B cell (primary cell): ENCODE measurements around the gene TOP2A. TPM values are rescaled to one million over a fixed set of nuclear protein-coding genes. Genes with fewer than 3 reads are reported as not detected.
"Not testable (repeated sequence)": the region's sequence is repeated elsewhere in the genome, so short reads cannot be mapped to it uniquely, and the experiment has no call there.

Experiments used
- ATAC-seq: fragments of 200-7000 bp; cut with Tn5 transposase; one replicate; pipeline ENCODE4 v1.10.0; 2021; ENCODE audit warnings: low read depth, mild to moderate bottlenecking, moderate number of reproducible peaks, moderate library complexity
- CTCF ChIA-PET: fragments of 350-600 bp; sonication (Branson Sonifier 250); formaldehyde crosslinking; loops from one replicate; lab custom pipeline; 2021; ENCODE audit warnings: antibody characterized with exemption, inconsistent platforms; lab: Charles Lee
- POLR2A ChIA-PET: fragments of 350-600 bp; sonication (Branson Sonifier 250); formaldehyde crosslinking; loops from one replicate; lab custom pipeline; 2021; ENCODE audit warnings: antibody characterized with exemption; lab: Charles Lee
- DNase-seq: peaks from one replicate; pipeline ENCODE4 v3.0.0; 2013
- H2AFZ ChIP-seq: 2 replicates; pipeline ENCODE4 v1.6.1; 2012; ENCODE audit warnings: mild to moderate bottlenecking, low read depth, low read length; ENCODE audit not compliant: insufficient read depth, poor library complexity, severe bottlenecking
- H3K27ac ChIP-seq, 2 donors: 1 replicate in 1 of 2; 2 replicates in 1 of 2; pipeline ENCODE4 v1.5.1; 2012 to 2013; ENCODE audit warnings: low read length in 2 of 2, mild to moderate bottlenecking in 2 of 2, moderate library complexity in 1 of 2
- H3K27me3 ChIP-seq, 4 experiments: fragments of 200-600 bp in 1 of 4; sonication (generic) in 1 of 4; replicated peaks in 1 of 4; 1 replicate in 2 of 4; 2 replicates in 2 of 4; pipeline versions ENCODE4 v1.6.1 to v1.7.0; 2013 to 2016; ENCODE audit warnings: low read length in 3 of 4, mild to moderate bottlenecking in 2 of 4, mixed read lengths in 1 of 4, moderate library complexity in 1 of 4; ENCODE audit not compliant: insufficient read depth in 4 of 4, control insufficient read depth in 3 of 4; ENCODE audit errors: control extremely low read depth in 1 of 4
- H3K36me3 ChIP-seq, 2 experiments: replicated peaks in 1 of 2; 1 replicate in 1 of 2; 2 replicates in 1 of 2; pipeline versions ENCODE4 v1.6.1 to v1.7.1; 2013; ENCODE audit warnings: low read length in 1 of 2; ENCODE audit not compliant: insufficient read depth in 2 of 2, control insufficient read depth in 1 of 2; ENCODE audit errors: control extremely low read depth in 1 of 2, extremely low read depth in 1 of 2
- H3K4me1 ChIP-seq, 2 donors: fragments of 200-600 bp in 1 of 2; sonication (generic) in 1 of 2; 1 replicate in 1 of 2; 2 replicates in 1 of 2; pipeline versions ENCODE4 v1.5.1 to v1.6.1; 2013 to 2017; ENCODE audit warnings: low read length in 2 of 2; ENCODE audit not compliant: control insufficient read depth in 2 of 2, insufficient read depth in 2 of 2
- H3K4me2 ChIP-seq: replicated peaks from 2 replicates; pipeline ENCODE3; 2012; ENCODE audit warnings: mild to moderate bottlenecking, low read depth, low read length; ENCODE audit not compliant: poor library complexity, severe bottlenecking
- H3K4me3 ChIP-seq, 5 experiments: fragments of 200-600 bp in 1 of 5; sonication (generic) in 1 of 5; 1 replicate in 3 of 5; 2 replicates in 2 of 5; pipeline versions ENCODE4 v1.5.1 to v1.7.0; 2011 to 2016; ENCODE audit warnings: low read length in 4 of 5, mild to moderate bottlenecking in 4 of 5, low read depth in 2 of 5, control low read depth in 1 of 5, moderate library complexity in 1 of 5; ENCODE audit not compliant: insufficient read depth in 1 of 5; ENCODE audit errors: control extremely low read depth in 1 of 5, extremely low read depth in 1 of 5
- H3K79me2 ChIP-seq: fragments of 200-600 bp; sonication (generic); one replicate; pipeline ENCODE4 v1.6.0; 2016; ENCODE audit warnings: low read length; ENCODE audit not compliant: control insufficient read depth, insufficient read depth
- H3K9ac ChIP-seq: fragments of 200-600 bp; sonication (generic); 2 replicates; pipeline ENCODE4 v1.6.1; 2017; ENCODE audit warnings: mild to moderate bottlenecking, low read length, moderate library complexity
- H3K9me3 ChIP-seq, 3 donors: one replicate each; pipeline versions ENCODE4 v1.6.1 to v1.7.1; 2013; ENCODE audit warnings: low read length in 2 of 3; ENCODE audit not compliant: control insufficient read depth in 2 of 3, insufficient read depth in 1 of 3; ENCODE audit errors: control extremely low read depth in 1 of 3
- H4K20me1 ChIP-seq: 2 replicates; pipeline ENCODE4 v1.6.0; 2012; ENCODE audit warnings: mild to moderate bottlenecking, low read length; ENCODE audit not compliant: insufficient read depth, control insufficient read depth, poor library complexity, severe bottlenecking
- H3K27ac Mint-ChIP-seq: one replicate; pipeline ENCODE4 v1.8.0; 2021; ENCODE audit warnings: mixed read lengths
- H3K27me3 Mint-ChIP-seq: one replicate; pipeline ENCODE4 v1.8.0; 2021; ENCODE audit warnings: mixed read lengths
- H3K4me1 Mint-ChIP-seq: one replicate; pipeline ENCODE4 v1.8.0; 2021; ENCODE audit warnings: mixed read lengths
- H3K4me3 Mint-ChIP-seq: one replicate; pipeline ENCODE4 v1.8.0; 2021; ENCODE audit warnings: mixed read lengths
- H3K9me3 Mint-ChIP-seq: one replicate; pipeline ENCODE4 v1.8.0; 2022; ENCODE audit warnings: mixed read lengths; ENCODE audit not compliant: insufficient read depth
- EZH2 ChIP-seq: IDR thresholded peaks from 2 replicates; pipeline ENCODE4 v1.6.1; 2012; ENCODE audit warnings: borderline replicate concordance, low read depth, mild to moderate bottlenecking, moderate library complexity, low read length; ENCODE audit not compliant: insufficient read depth, poor library complexity, severe bottlenecking
- WGBS: methylation state at CpG from one replicate; pipeline ENCODE4 v1.1.5; 2013; ENCODE audit warnings: missing lambda C conversion rate; ENCODE audit not compliant: insufficient coverage; 5-methylcytosine and 5-hydroxymethylcytosine counted together
- intact Hi-C: fragments of 100-400 bp; cut with micrococcal nuclease; formaldehyde crosslinking; loops from one replicate; pipeline ENCODE4 v1.10.0; 2022
- polyA plus RNA-seq: library from polyadenylated mRNA; depleted of rRNA; stranded (reverse); fragments of >200 nt; gene quantifications from 2 replicates; pipeline ENCODE4 v1.2.3, GENCODE V29; 2012
- total RNA-seq, 2 donors: library from RNA; stranded (reverse); fragments of 120-200 nt in 1 of 2; gene quantifications; 1 replicate in 1 of 2; 2 replicates in 1 of 2; pipeline versions ENCODE4 v1.2.3 to v1.2.4, GENCODE V29; 2013 to 2022
- TF ChIP-seq, protein P1 (sequence below): fragments of 200-600 bp; IDR thresholded peaks from one replicate; pipeline ENCODE4 v1.8.0; 2022; ENCODE audit warnings: antibody characterized with exemption, mild to moderate bottlenecking

Gene TOP2A
- total and polyA plus RNA-seq, 2 donors (not counting 1 experiment from before 2014, with no cell fraction given) = 0.36 to 3.1 TPM

DNA sequence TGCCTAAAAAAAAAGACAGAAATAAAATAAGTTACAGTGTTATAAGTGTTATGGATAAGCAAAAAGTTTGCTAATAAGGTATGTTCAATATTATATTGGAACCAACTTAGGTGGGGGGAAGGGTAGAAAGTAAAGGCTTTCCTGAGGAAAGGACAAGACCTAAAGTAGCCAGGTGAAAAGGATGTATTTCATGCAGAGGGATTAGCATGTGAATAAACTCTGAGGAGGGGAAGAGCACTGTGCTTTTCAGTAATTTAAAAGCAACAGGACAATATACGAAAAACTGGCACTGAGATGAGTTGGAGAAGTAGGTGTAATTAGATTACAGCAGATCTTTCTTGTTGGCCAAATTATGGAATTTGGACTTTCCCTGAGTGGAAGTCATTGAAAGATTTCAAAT lies 7.6 kb downstream of the TOP2A start:
- Mint-ChIP-seq H3K4me1 (no peaks in the 10 kb centered on the region), H3K27me3 (no peaks in the 10 kb centered on the region), H3K9me3 (no peaks in the 10 kb centered on the region), H3K27ac (no peak overlapping the region), H3K4me3 (no peak overlapping the region)
- no peak overlapping the region for H3K4me3 ChIP-seq
- no peak for DNase-seq
- no peak overlapping the region for H3K27ac ChIP-seq
- H3K9me3 ChIP-seq = no peaks in the 10 kb centered on the region
- H3K36me3 ChIP-seq = no peaks in the 10 kb centered on the region
- no peak for ATAC-seq
- H3K27me3 ChIP-seq = no peaks in the 10 kb centered on the region
- no peak overlapping the region for H3K9ac ChIP-seq
- no peaks in the 10 kb centered on the region for H3K4me1 ChIP-seq
- no peaks in the 10 kb centered on the region for H3K79me2 ChIP-seq
- intact Hi-C loops = no loop called here
- no peak for TF ChIP-seq EZH2
- TF ChIP-seq, protein P1, sequence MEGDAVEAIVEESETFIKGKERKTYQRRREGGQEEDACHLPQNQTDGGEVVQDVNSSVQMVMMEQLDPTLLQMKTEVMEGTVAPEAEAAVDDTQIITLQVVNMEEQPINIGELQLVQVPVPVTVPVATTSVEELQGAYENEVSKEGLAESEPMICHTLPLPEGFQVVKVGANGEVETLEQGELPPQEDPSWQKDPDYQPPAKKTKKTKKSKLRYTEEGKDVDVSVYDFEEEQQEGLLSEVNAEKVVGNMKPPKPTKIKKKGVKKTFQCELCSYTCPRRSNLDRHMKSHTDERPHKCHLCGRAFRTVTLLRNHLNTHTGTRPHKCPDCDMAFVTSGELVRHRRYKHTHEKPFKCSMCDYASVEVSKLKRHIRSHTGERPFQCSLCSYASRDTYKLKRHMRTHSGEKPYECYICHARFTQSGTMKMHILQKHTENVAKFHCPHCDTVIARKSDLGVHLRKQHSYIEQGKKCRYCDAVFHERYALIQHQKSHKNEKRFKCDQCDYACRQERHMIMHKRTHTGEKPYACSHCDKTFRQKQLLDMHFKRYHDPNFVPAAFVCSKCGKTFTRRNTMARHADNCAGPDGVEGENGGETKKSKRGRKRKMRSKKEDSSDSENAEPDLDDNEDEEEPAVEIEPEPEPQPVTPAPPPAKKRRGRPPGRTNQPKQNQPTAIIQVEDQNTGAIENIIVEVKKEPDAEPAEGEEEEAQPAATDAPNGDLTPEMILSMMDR = no peak
- ChIA-PET POLR2A (no interaction called here), CTCF (interaction anchor here (0.6 to 7.9 kb wide), 7 partner anchors 13 to 208 kb away, joined by 3 to 52 read pairs (median 4); partner anchors contain the start of gene GJD3)
- no peaks in the 10 kb centered on the region for H4K20me1 ChIP-seq
- WGBS = 100% methylated on average over 1 of the region's 1 CpG
- H2AFZ ChIP-seq = no peak overlapping the region
- H3K4me2 ChIP-seq = no peak overlapping the region

DNA sequence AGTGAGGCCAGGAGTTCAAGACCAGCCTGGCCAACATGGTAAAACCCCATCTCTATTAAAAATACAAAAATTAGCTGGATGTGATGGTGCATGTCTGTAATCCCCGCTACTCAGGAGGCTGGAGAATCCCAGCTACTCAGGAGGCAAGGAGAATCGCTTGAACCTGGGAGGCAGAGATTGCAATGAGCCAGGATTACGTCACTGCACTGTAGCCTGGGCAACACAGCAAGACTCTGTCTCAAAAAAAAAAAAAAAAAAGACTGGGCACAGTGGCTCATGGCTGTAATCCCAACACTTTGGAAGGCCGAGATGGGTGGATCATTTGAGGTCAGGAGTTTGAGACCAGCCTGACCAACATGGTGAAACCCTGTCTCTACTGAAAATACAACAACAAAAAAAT lies 8.2 kb downstream of the TOP2A start:
- H3K27ac ChIP-seq, H3K27me3 Mint-ChIP-seq, H3K4me3 ChIP-seq, POLR2A ChIA-PET, H3K27me3 ChIP-seq, H4K20me1 ChIP-seq, H3K4me3 Mint-ChIP-seq, H3K79me2 ChIP-seq, DNase-seq, H3K27ac Mint-ChIP-seq, H3K9me3 ChIP-seq, H3K36me3 ChIP-seq, intact Hi-C loops, H3K9ac ChIP-seq, ATAC-seq, H3K4me1 ChIP-seq, H3K9me3 Mint-ChIP-seq, H3K4me1 Mint-ChIP-seq, H2AFZ ChIP-seq, H3K4me2 ChIP-seq: not testable (repeated sequence)
- CTCF ChIA-PET = interaction anchor here (0.8 to 1.5 kb wide), 5 partner anchors 11 to 150 kb away, joined by 3 to 5 read pairs (median 4); no protein-coding TSS in a partner anchor
- 94% methylated on average over 3 of the region's 4 CpGs for WGBS
